WTC11 (cell line): ENCODE measurements around the gene NCCRP1. TPM values are rescaled to one million over a fixed set of nuclear protein-coding genes. Genes with fewer than 3 reads are reported as not detected.

ENCODE experiments used
- ATAC-seq: fragments of 200-7000 bp; cut with Tn5 transposase; 2 replicates; pipeline ENCODE4 v1.10.0; 2021; ENCODE audit warnings: mild to moderate bottlenecking, moderate library complexity
- CTCF ChIA-PET: fragments of 300-600 bp; sonication (Branson Sonifier 250); formaldehyde crosslinking; loops from one replicate; lab custom pipeline; 2021; ENCODE audit warnings: antibody characterized with exemption; lab: Charles Lee
- POLR2A ChIA-PET: fragments of 350-600 bp; sonication (Branson Sonifier 250); formaldehyde crosslinking; loops from one replicate; lab custom pipeline; 2021; ENCODE audit warnings: antibody characterized with exemption; lab: Charles Lee
- DNase-seq: peaks from one replicate; pipeline ENCODE4 v3.0.0; 2021; ENCODE audit warnings: low spot score
- H3K27ac Mint-ChIP-seq: 2 replicates; pipeline ENCODE4 v1.8.0; 2021; ENCODE audit warnings: mixed read lengths
- H3K27me3 Mint-ChIP-seq: 2 replicates; pipeline ENCODE4 v1.8.0; 2021; ENCODE audit warnings: low read depth, mild to moderate bottlenecking, moderate library complexity, mixed read lengths
- H3K36me3 Mint-ChIP-seq: 2 replicates; pipeline ENCODE4 v1.8.0; 2021; ENCODE audit warnings: mixed read lengths
- H3K4me1 Mint-ChIP-seq: 2 replicates; pipeline ENCODE4 v1.8.0; 2022; ENCODE audit warnings: mixed read lengths
- H3K4me3 Mint-ChIP-seq: 2 replicates; pipeline ENCODE4 v1.8.0; 2021; ENCODE audit warnings: mild to moderate bottlenecking, moderate library complexity, mixed read lengths
- H3K9me3 Mint-ChIP-seq: 2 replicates; pipeline ENCODE4 v1.8.0; 2021; ENCODE audit warnings: mixed read lengths
- ARID4B ChIP-seq: sonication (generic); formaldehyde crosslinking; IDR thresholded peaks from 2 replicates; pipeline ENCODE4 v1.8.0; 2023; ENCODE audit warnings: missing genetic modification reagents, mild to moderate bottlenecking, borderline replicate concordance
- E2F5 ChIP-seq: sonication (generic); formaldehyde crosslinking; IDR thresholded peaks from 2 replicates; pipeline ENCODE4 v1.8.1; 2022; ENCODE audit warnings: mild to moderate bottlenecking, moderate library complexity, missing genetic modification reagents
- ELF4 ChIP-seq: sonication (generic); formaldehyde crosslinking; IDR thresholded peaks from 2 replicates; pipeline ENCODE4 v1.8.1; 2022; ENCODE audit warnings: low read depth, mild to moderate bottlenecking, moderate library complexity, missing genetic modification reagents
- ESRRA ChIP-seq: sonication (generic); formaldehyde crosslinking; IDR thresholded peaks from 2 replicates; pipeline ENCODE4 v1.8.1; 2022; ENCODE audit warnings: mild to moderate bottlenecking, missing genetic modification reagents, borderline replicate concordance
- ETV6 ChIP-seq: sonication (generic); formaldehyde crosslinking; IDR thresholded peaks from 2 replicates; pipeline ENCODE4 v1.8.1; 2022; ENCODE audit warnings: mild to moderate bottlenecking, missing genetic modification reagents
- KAT7 ChIP-seq: sonication (generic); formaldehyde crosslinking; IDR thresholded peaks from 2 replicates; pipeline ENCODE4 v1.8.1; 2023; ENCODE audit warnings: missing genetic modification reagents, mild to moderate bottlenecking, borderline replicate concordance
- MXD4 ChIP-seq: fragments of 250-450 bp; sonication (Bioruptor Pico); IDR thresholded peaks from 2 replicates; pipeline ENCODE4 v1.8.0; 2021; ENCODE audit warnings: mild to moderate bottlenecking, moderate library complexity, borderline replicate concordance
- NFYB ChIP-seq: sonication (generic); formaldehyde crosslinking; conservative IDR thresholded peaks from 2 replicates; pipeline ENCODE4 v1.8.0; 2022; ENCODE audit warnings: low read depth, missing genetic modification reagents
- PRDM15 ChIP-seq: sonication (generic); formaldehyde crosslinking; IDR thresholded peaks from 2 replicates; pipeline ENCODE4 v1.8.0; 2022; ENCODE audit warnings: missing genetic modification reagents
- ZBTB21 ChIP-seq: sonication (generic); formaldehyde crosslinking; IDR thresholded peaks from 2 replicates; pipeline ENCODE4 v1.8.1; 2023; ENCODE audit warnings: mild to moderate bottlenecking, missing genetic modification reagents, borderline replicate concordance
- ZNF396 ChIP-seq: fragments of 250-450 bp; sonication (Bioruptor Pico); IDR thresholded peaks from 2 replicates; pipeline ENCODE4 v1.8.0; 2021; ENCODE audit warnings: mild to moderate bottlenecking, moderate library complexity, borderline replicate concordance
- ZNF416 ChIP-seq: fragments of 250-450 bp; sonication (Bioruptor Pico); IDR thresholded peaks from 2 replicates; pipeline ENCODE4 v1.9.0; 2021; ENCODE audit warnings: mild to moderate bottlenecking, inconsistent platforms
- total RNA-seq: library from RNA; stranded (reverse); gene quantifications from 3 replicates; pipeline ENCODE4 v1.2.3, GENCODE V29; 2021
- TF ChIP-seq, protein P1 (sequence below): fragments of 250-450 bp; sonication (Bioruptor Pico); IDR thresholded peaks from 2 replicates; pipeline ENCODE4 v1.9.0; 2021; ENCODE audit warnings: mild to moderate bottlenecking, borderline replicate concordance
- TF ChIP-seq, protein P2 (sequence below): fragments of 250-450 bp; sonication (Bioruptor Pico); IDR thresholded peaks from 2 replicates; pipeline ENCODE4 v1.9.0; 2021; ENCODE audit warnings: moderate library complexity, mild to moderate bottlenecking, inconsistent platforms, borderline replicate concordance

The NCCRP1 gene
- total RNA-seq, 1 experiment from 2014 or later: 2.0 TPM

- H3K27me3 Mint-ChIP-seq: peaks cover 6% of the 10 kb centered on the region; the same call in 1 of the 2 replicates
- CTCF ChIA-PET: interaction anchor here (0.6 to 2.3 kb wide), 17 partner anchors 8 to 317 kb away, joined by 3 to 11 read pairs (median 4); partner anchors contain the start of genes GMFG, SAMD4B and SYCN
- no peak for DNase-seq
Observed at GRCh38 chr19:39211731-39212374, 15.1 kb downstream of the NCCRP1 start.

More at GRCh38 chr19:39211731-39212374, 15.1 kb downstream of the NCCRP1 start:
- Mint-ChIP-seq H3K36me3 (no peaks in the 10 kb centered on the region; the same call in 1 of the 2 replicates), H3K4me3 (no peak overlapping the region), H3K9me3 (peaks cover 10% of the 10 kb centered on the region), H3K4me1 (no peaks in the 10 kb centered on the region), H3K27ac (no peak overlapping the region)
- TF ChIP-seq ELF4 (no peak), ZBTB21 (CRISPR knock-in tag) (no peak), ZNF396 (CRISPR knock-in tag) (no peak), ZNF416 (no peak), ESRRA (CRISPR knock-in tag) (no peak), NFYB (CRISPR knock-in tag) (no peak), E2F5 (CRISPR knock-in tag) (no peak), ETV6 (CRISPR knock-in tag) (no peak), MXD4 (no peak), KAT7 (CRISPR knock-in tag) (no peak), PRDM15 (CRISPR knock-in tag) (no peak), ARID4B (CRISPR knock-in tag) (no peak)
- TF ChIP-seq, protein P1, sequence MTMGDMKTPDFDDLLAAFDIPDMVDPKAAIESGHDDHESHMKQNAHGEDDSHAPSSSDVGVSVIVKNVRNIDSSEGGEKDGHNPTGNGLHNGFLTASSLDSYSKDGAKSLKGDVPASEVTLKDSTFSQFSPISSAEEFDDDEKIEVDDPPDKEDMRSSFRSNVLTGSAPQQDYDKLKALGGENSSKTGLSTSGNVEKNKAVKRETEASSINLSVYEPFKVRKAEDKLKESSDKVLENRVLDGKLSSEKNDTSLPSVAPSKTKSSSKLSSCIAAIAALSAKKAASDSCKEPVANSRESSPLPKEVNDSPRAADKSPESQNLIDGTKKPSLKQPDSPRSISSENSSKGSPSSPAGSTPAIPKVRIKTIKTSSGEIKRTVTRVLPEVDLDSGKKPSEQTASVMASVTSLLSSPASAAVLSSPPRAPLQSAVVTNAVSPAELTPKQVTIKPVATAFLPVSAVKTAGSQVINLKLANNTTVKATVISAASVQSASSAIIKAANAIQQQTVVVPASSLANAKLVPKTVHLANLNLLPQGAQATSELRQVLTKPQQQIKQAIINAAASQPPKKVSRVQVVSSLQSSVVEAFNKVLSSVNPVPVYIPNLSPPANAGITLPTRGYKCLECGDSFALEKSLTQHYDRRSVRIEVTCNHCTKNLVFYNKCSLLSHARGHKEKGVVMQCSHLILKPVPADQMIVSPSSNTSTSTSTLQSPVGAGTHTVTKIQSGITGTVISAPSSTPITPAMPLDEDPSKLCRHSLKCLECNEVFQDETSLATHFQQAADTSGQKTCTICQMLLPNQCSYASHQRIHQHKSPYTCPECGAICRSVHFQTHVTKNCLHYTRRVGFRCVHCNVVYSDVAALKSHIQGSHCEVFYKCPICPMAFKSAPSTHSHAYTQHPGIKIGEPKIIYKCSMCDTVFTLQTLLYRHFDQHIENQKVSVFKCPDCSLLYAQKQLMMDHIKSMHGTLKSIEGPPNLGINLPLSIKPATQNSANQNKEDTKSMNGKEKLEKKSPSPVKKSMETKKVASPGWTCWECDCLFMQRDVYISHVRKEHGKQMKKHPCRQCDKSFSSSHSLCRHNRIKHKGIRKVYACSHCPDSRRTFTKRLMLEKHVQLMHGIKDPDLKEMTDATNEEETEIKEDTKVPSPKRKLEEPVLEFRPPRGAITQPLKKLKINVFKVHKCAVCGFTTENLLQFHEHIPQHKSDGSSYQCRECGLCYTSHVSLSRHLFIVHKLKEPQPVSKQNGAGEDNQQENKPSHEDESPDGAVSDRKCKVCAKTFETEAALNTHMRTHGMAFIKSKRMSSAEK (CRISPR knock-in tag): no peak
- TF ChIP-seq, protein P2, sequence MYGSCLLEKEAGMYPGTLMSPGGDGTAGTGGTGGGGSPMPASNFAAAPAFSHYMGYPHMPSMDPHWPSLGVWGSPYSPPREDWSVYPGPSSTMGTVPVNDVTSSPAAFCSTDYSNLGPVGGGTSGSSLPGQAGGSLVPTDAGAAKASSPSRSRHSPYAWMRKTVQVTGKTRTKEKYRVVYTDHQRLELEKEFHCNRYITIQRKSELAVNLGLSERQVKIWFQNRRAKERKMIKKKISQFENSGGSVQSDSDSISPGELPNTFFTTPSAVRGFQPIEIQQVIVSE: no peak
- ATAC-seq: no peak; the same call in 1 of the 2 replicates
- POLR2A ChIA-PET: interaction anchor here (0.6 to 0.8 kb wide), 3 partner anchors 90 to 616 kb away, joined by 3 to 4 read pairs (median 4); no protein-coding TSS in a partner anchor
